Calu3 (cell line): Measurements from ENCODE around the gene UTS2R. TPM values are rescaled to one million over a fixed set of nuclear protein-coding genes. Genes with fewer than 3 reads are reported as not detected.

Source experiments
- BruUV-seq: library from RNA; stranded (reverse); fragments of 400-500 nt; replicated peaks from 2 replicates; lab custom pipeline; 2021; lab: Mats Ljungman, UMichigan
- CTCF ChIA-PET: fragments of 300-600 bp; sonication (Branson Sonifier 250); formaldehyde crosslinking; loops from one replicate; lab custom pipeline; 2022; ENCODE audit warnings: antibody characterized with exemption; lab: Charles Lee
- DNase-seq: peaks from one replicate; pipeline ENCODE4 v3.0.0; 2022
- H3K27ac Mint-ChIP-seq: one replicate; pipeline ENCODE4 v1.8.0; 2022; ENCODE audit warnings: mixed read lengths; ENCODE audit not compliant: unreplicated experiment
- H3K27me3 Mint-ChIP-seq: one replicate; pipeline ENCODE4 v1.8.0; 2022; ENCODE audit warnings: mixed read lengths; ENCODE audit not compliant: unreplicated experiment
- H3K36me3 Mint-ChIP-seq: one replicate; pipeline ENCODE4 v1.8.0; 2022; ENCODE audit warnings: mild to moderate bottlenecking, moderate library complexity, mixed read lengths; ENCODE audit not compliant: insufficient read depth, unreplicated experiment
- H3K4me1 Mint-ChIP-seq: one replicate; pipeline ENCODE4 v1.8.0; 2022; ENCODE audit warnings: mild to moderate bottlenecking, low read depth, mixed read lengths; ENCODE audit not compliant: unreplicated experiment
- H3K4me3 Mint-ChIP-seq: one replicate; pipeline ENCODE4 v1.8.0; 2022; ENCODE audit warnings: mild to moderate bottlenecking, low read depth, moderate library complexity, mixed read lengths; ENCODE audit not compliant: unreplicated experiment
- H3K9me3 Mint-ChIP-seq: one replicate; pipeline ENCODE4 v1.8.0; 2022; ENCODE audit warnings: low read depth, mixed read lengths; ENCODE audit not compliant: unreplicated experiment
- CTCF ChIP-seq: fragments of 200-600 bp; IDR thresholded peaks from one replicate; pipeline ENCODE4 v1.8.0; 2022; ENCODE audit warnings: antibody characterized with exemption; ENCODE audit not compliant: unreplicated experiment
- intact Hi-C: fragments of 100-400 bp; cut with micrococcal nuclease; formaldehyde crosslinking; loops from one replicate; pipeline ENCODE4 v1.10.0; 2022; ENCODE audit not compliant: unreplicated experiment
- total RNA-seq: library from RNA; stranded (reverse); gene quantifications from 2 replicates; pipeline ENCODE4 v1.2.3, GENCODE V29; 2022

The UTS2R gene
- total RNA-seq, 1 experiment from 2014 or later = not detected

- no TSS peak for BruUV-seq
- H3K9me3 Mint-ChIP-seq = no peaks in the 10 kb centered on the region
- no peak for TF ChIP-seq CTCF
- peaks cover 5% of the 10 kb centered on the region for H3K36me3 Mint-ChIP-seq
- intact Hi-C loops = no loop called here
- peaks cover 44% of the 10 kb centered on the region for H3K27me3 Mint-ChIP-seq
- no peak for DNase-seq
- CTCF ChIA-PET = no interaction called here
- H3K27ac Mint-ChIP-seq = no peak overlapping the region
- H3K4me1 Mint-ChIP-seq = peaks cover 17% of the 10 kb centered on the region
- H3K4me3 Mint-ChIP-seq = no peak overlapping the region
Observed at GRCh38 chr17:82385559-82386254, 14.1 kb downstream of the UTS2R start.

- no peaks in the 10 kb centered on the region for H3K9me3 Mint-ChIP-seq
- peaks cover 5% of the 10 kb centered on the region for H3K36me3 Mint-ChIP-seq
- no peak overlapping the region for H3K27ac Mint-ChIP-seq
- peaks cover 15% of the 10 kb centered on the region for H3K4me1 Mint-ChIP-seq
- peaks cover 38% of the 10 kb centered on the region for H3K27me3 Mint-ChIP-seq
- no TSS peak for BruUV-seq
- CTCF ChIA-PET = no interaction called here
- no peak for TF ChIP-seq CTCF
- intact Hi-C loops = no loop called here
- no peak overlapping the region for H3K4me3 Mint-ChIP-seq
- DNase-seq = no peak
Observed at GRCh38 chr17:82386255-82386831, 14.8 kb downstream of the UTS2R start.

GRCh38 chr17:82386881-82387704, 15.5 kb downstream of the UTS2R start:
- Mint-ChIP-seq H3K36me3 (peaks cover 5% of the 10 kb centered on the region), H3K9me3 (no peaks in the 10 kb centered on the region), H3K4me3 (no peak overlapping the region), H3K4me1 (peaks cover 11% of the 10 kb centered on the region), H3K27ac (peak overlapping the region; percentile 7), H3K27me3 (peaks cover 32% of the 10 kb centered on the region)
- no peak for DNase-seq
- intact Hi-C loops = no loop called here
- no TSS peak for BruUV-seq
- CTCF ChIA-PET = no interaction called here
- TF ChIP-seq CTCF = no peak

- no peaks in the 10 kb centered on the region for H3K9me3 Mint-ChIP-seq
- H3K27me3 Mint-ChIP-seq = peaks cover 32% of the 10 kb centered on the region
- CTCF ChIA-PET = no interaction called here
- peaks cover 11% of the 10 kb centered on the region for H3K4me1 Mint-ChIP-seq
- H3K36me3 Mint-ChIP-seq = peaks cover 9% of the 10 kb centered on the region
- BruUV-seq = no TSS peak
- intact Hi-C loops = no loop called here
- TF ChIP-seq CTCF = no peak
- DNase-seq = no peak
- H3K4me3 Mint-ChIP-seq = no peak overlapping the region
- H3K27ac Mint-ChIP-seq = peak overlapping the region; percentile 7
Observed at GRCh38 chr17:82387705-82388106, 16.1 kb downstream of the UTS2R start.
